Thymus (tissue), 11 donors: ENCODE results near the gene KCNK17. TPM values are rescaled to one million over a fixed set of nuclear protein-coding genes. Genes with fewer than 3 reads are reported as not detected.
A peak's percentile ranks its signal among the peaks of the same experiment; 100 is the strongest.

Experiments used
- DNase-seq, 9 donors: peaks; one replicate each; pipeline ENCODE4 v3.0.0-alpha.2; 2013; ENCODE audit warnings: low spot score in 9 of 9, low read depth in 6 of 9, missing footprints in 1 of 9
- H3K27ac ChIP-seq, 2 donors: one replicate each; pipeline ENCODE4 v1.5.1; 2013; ENCODE audit warnings: control low read depth in 1 of 2, low read depth in 1 of 2, low read length in 1 of 2, mild to moderate bottlenecking in 1 of 2, moderate library complexity in 1 of 2
- H3K27me3 ChIP-seq, 2 donors: one replicate each; pipeline ENCODE4 v1.5.1; 2013; ENCODE audit warnings: low read length in 1 of 2; ENCODE audit not compliant: control insufficient read depth in 2 of 2, insufficient read depth in 1 of 2
- H3K36me3 ChIP-seq, 2 donors: one replicate each; pipeline ENCODE4 v1.5.1; 2013; ENCODE audit warnings: low read length in 1 of 2, mild to moderate bottlenecking in 1 of 2, moderate library complexity in 1 of 2; ENCODE audit not compliant: control insufficient read depth in 2 of 2, insufficient read depth in 2 of 2
- H3K4me1 ChIP-seq, 2 donors: one replicate each; pipeline ENCODE4 v1.5.1; 2013; ENCODE audit warnings: low read length in 2 of 2; ENCODE audit not compliant: control insufficient read depth in 2 of 2, insufficient read depth in 2 of 2
- H3K4me3 ChIP-seq, 2 donors: one replicate each; pipeline ENCODE4 v1.5.1; 2013; ENCODE audit warnings: low read length in 2 of 2, control low read depth in 1 of 2, mild to moderate bottlenecking in 1 of 2
- H3K9me3 ChIP-seq, 2 donors: one replicate each; pipeline ENCODE4 v1.5.1; 2013; ENCODE audit warnings: low read length in 1 of 2, mild to moderate bottlenecking in 1 of 2; ENCODE audit not compliant: control insufficient read depth in 2 of 2, insufficient read depth in 1 of 2
- WGBS: extraction: QIAGEN DNeasy Blood & Tissue Kit; methylation state at CpG from one replicate; pipeline ENCODE4 v1.1.7; 2013; 5-methylcytosine and 5-hydroxymethylcytosine counted together
- polyA plus RNA-seq: library from polyadenylated mRNA; stranded (reverse); fragments of 200-250 nt; gene quantifications from one replicate; pipeline ENCODE4 v1.2.3, GENCODE V29; 2013
- total RNA-seq: library from RNA; stranded (reverse); fragments of 120-200 nt; gene quantifications from one replicate; pipeline ENCODE4 v1.2.4, GENCODE V29; 2013
- donor health status: healthy.

Gene KCNK17
- total and polyA plus RNA-seq, 2 donors = 0.80 to 1.0 TPM

- Histone ChIP-seq H3K9me3 (no peaks in the 10 kb centered on the region), H3K36me3 (no peaks in the 10 kb centered on the region), H3K4me3 (no peak overlapping the region), H3K27ac (peak overlapping the region in 1 of 2 donors; percentile 90), H3K4me1 (peaks cover 4 to 20% of the 10 kb centered on the region in 2 donors), H3K27me3 (no peaks in the 10 kb centered on the region)
- 38% methylated on average over 7 of the region's 7 CpGs for WGBS
- DNase-seq = peak in 7 of 9 donors; percentile 20 to 78 (median 54)
Observed at GRCh38 chr6:39268171-39268570, 46.0 kb downstream of the KCNK17 start.

GRCh38 chr6:39266782-39267355 is 47.4 kb downstream of the KCNK17 start:
- 95% methylated on average over 5 of the region's 5 CpGs for WGBS

GRCh38 chr6:39266375-39266774 is 47.8 kb downstream of the KCNK17 start:
- no peak for DNase-seq
- no peak overlapping the region for H3K4me3 ChIP-seq
- 99% methylated on average over 2 of the region's 2 CpGs for WGBS
- peaks cover 4 to 20% of the 10 kb centered on the region in 2 donors for H3K4me1 ChIP-seq
- no peaks in the 10 kb centered on the region for H3K36me3 ChIP-seq
- H3K9me3 ChIP-seq = no peaks in the 10 kb centered on the region
- H3K27me3 ChIP-seq = no peaks in the 10 kb centered on the region
- H3K27ac ChIP-seq = no peak overlapping the region

More at GRCh38 chr6:39266782-39267355, 47.4 kb downstream of the KCNK17 start:
- no peak for DNase-seq
- Histone ChIP-seq H3K4me3 (no peak overlapping the region), H3K27me3 (no peaks in the 10 kb centered on the region), H3K4me1 (peaks cover 4 to 20% of the 10 kb centered on the region in 2 donors), H3K36me3 (no peaks in the 10 kb centered on the region), H3K27ac (no peak overlapping the region), H3K9me3 (no peaks in the 10 kb centered on the region)

GRCh38 chr6:39263303-39264037 is 50.7 kb downstream of the KCNK17 start:
- no peaks in the 10 kb centered on the region for H3K36me3 ChIP-seq
- H3K4me3 ChIP-seq = no peak overlapping the region
- WGBS = 36% methylated on average over 5 of the region's 5 CpGs
- DNase-seq = peak in 1 of 9 donors; percentile 37
- H3K9me3 ChIP-seq = no peaks in the 10 kb centered on the region
- H3K27ac ChIP-seq = no peak overlapping the region
- H3K4me1 ChIP-seq = peaks cover 4 to 15% of the 10 kb centered on the region in 2 donors
- no peaks in the 10 kb centered on the region for H3K27me3 ChIP-seq

- Histone ChIP-seq H3K36me3 (no peaks in the 10 kb centered on the region), H3K27me3 (no peaks in the 10 kb centered on the region), H3K9me3 (no peaks in the 10 kb centered on the region), H3K4me1 (peaks cover 0 to 1% of the 10 kb centered on the region in 2 donors), H3K4me3 (no peak overlapping the region), H3K27ac (no peak overlapping the region)
- 97% methylated on average over 3 of the region's 3 CpGs for WGBS
- DNase-seq = no peak
Observed at GRCh38 chr6:39261751-39262150, 52.5 kb downstream of the KCNK17 start.

- WGBS = 96% methylated on average over 2 of the region's 2 CpGs
- Histone ChIP-seq H3K36me3 (no peaks in the 10 kb centered on the region), H3K4me3 (no peak overlapping the region), H3K4me1 (peaks cover 0 to 9% of the 10 kb centered on the region in 2 donors), H3K9me3 (no peaks in the 10 kb centered on the region), H3K27ac (no peak overlapping the region), H3K27me3 (no peaks in the 10 kb centered on the region)
- DNase-seq = no peak
Observed at GRCh38 chr6:39260953-39261352, 53.3 kb downstream of the KCNK17 start.

GRCh38 chr6:39260456-39260855 is 53.8 kb downstream of the KCNK17 start:
- Histone ChIP-seq H3K27ac (no peak overlapping the region), H3K36me3 (no peaks in the 10 kb centered on the region), H3K4me1 (peaks cover 0 to 9% of the 10 kb centered on the region in 2 donors), H3K9me3 (no peaks in the 10 kb centered on the region), H3K4me3 (no peak overlapping the region), H3K27me3 (no peaks in the 10 kb centered on the region)
- 98% methylated on average over 2 of the region's 2 CpGs for WGBS
- no peak for DNase-seq

GRCh38 chr6:39256294-39256940 is 57.8 kb downstream of the KCNK17 start:
- no peaks in the 10 kb centered on the region for H3K9me3 ChIP-seq
- peaks cover 0 to 9% of the 10 kb centered on the region in 2 donors for H3K4me1 ChIP-seq
- H3K27me3 ChIP-seq = no peaks in the 10 kb centered on the region
- no peaks in the 10 kb centered on the region for H3K36me3 ChIP-seq
- peak in 8 of 9 donors; percentile 16 to 71 (median 27) for DNase-seq
- 93% methylated on average over 2 of the region's 2 CpGs for WGBS
- no peak overlapping the region for H3K4me3 ChIP-seq
- peak overlapping the region in 1 of 2 donors; percentile 19 for H3K27ac ChIP-seq

- WGBS = 84% methylated on average over 4 of the region's 4 CpGs
Observed at GRCh38 chr6:39254999-39255535, 59.2 kb downstream of the KCNK17 start.

More at GRCh38 chr6:39254999-39255535, 59.2 kb downstream of the KCNK17 start:
- no peaks in the 10 kb centered on the region for H3K36me3 ChIP-seq
- H3K4me3 ChIP-seq = no peak overlapping the region
- no peaks in the 10 kb centered on the region for H3K27me3 ChIP-seq
- DNase-seq = no peak
- H3K9me3 ChIP-seq = no peaks in the 10 kb centered on the region
- H3K4me1 ChIP-seq = peaks cover 0 to 9% of the 10 kb centered on the region in 2 donors
- H3K27ac ChIP-seq = no peak overlapping the region
